ENCODE data around the gene TTC6.

TTC6 gene

GRCh38 chr14:37591941-37592481, 3.4 kb upstream of the TTC6 start:
- no peak overlapping the region for H2AFZ ChIP-seq (ENCODE audit: low read length, unreplicated experiment)
- H3K27ac ChIP-seq (ENCODE audit: low read depth, low read length) = no peak overlapping the region
- H3K4me3 ChIP-seq (ENCODE audit: low read depth, low read length) = peak overlapping the region; percentile 19; the same call in 1 of the 2 replicates
- H3K27me3 ChIP-seq (ENCODE audit: insufficient read depth, low read length) = peaks cover 89% of the 10 kb centered on the region
- no peaks in the 10 kb centered on the region for H3K36me3 ChIP-seq (ENCODE audit: insufficient read depth, low read length)
- no peaks in the 10 kb centered on the region for H3K79me2 ChIP-seq (ENCODE audit: control insufficient read depth, insufficient read depth, low read length, unreplicated experiment)
- H3K4me1 ChIP-seq (ENCODE audit: control insufficient read depth, insufficient read depth, low read length, unreplicated experiment) = peaks cover 7% of the 10 kb centered on the region

DNA sequence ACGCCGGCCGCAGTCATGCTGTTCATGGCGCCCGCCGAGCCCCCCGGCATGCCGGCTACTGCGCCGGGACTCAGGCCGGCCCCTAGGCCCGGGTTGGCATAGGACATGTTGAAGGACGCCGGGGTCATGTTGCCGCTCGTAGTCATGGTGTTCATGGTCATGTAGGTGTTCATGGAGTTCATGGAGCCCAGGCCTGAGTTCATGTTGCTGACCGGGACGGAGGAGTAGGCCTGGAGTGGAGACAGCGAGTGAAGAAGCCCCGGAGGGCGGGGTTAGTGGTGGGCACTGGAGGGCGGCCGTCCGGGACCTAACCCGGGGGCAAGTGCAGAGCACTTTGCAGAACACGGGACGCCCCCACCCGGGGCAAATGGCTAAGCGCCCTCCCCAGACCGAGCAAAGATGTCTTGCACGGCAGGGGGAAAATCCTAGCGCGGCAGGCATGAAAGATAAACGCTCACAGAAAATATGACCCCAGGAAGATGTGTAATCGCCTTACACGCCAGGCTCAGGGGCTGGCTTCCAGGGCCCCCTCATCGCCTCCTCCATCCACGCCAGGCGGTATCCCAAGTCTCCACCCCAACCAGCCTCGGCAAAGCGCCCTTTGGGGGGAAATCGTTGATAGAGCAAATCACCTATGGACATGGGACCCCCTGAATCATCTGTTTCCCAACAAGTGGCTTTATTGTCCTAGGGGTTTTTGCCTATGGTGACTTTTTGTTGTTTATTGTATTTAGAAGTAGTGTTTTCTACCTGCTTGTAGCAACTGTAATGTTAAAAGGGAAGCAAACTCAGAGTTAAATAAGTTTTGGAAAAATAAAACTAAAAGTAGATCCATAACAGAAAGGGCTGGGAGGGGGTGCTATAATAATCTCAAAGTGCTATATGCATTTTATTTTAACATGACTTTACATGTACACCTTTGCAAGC, 2.7 kb upstream of the TTC6 start:
- H3K27me3 ChIP-seq (ENCODE audit: insufficient read depth, low read length) = peaks cover 89% of the 10 kb centered on the region
- H3K4me3 ChIP-seq (ENCODE audit: low read depth, low read length) = no peak overlapping the region
- no peaks in the 10 kb centered on the region for H3K79me2 ChIP-seq (ENCODE audit: control insufficient read depth, insufficient read depth, low read length, unreplicated experiment)
- H3K4me1 ChIP-seq (ENCODE audit: control insufficient read depth, insufficient read depth, low read length, unreplicated experiment) = peaks cover 6% of the 10 kb centered on the region
- H3K36me3 ChIP-seq (ENCODE audit: insufficient read depth, low read length) = no peaks in the 10 kb centered on the region
- H3K27ac ChIP-seq (ENCODE audit: low read depth, low read length) = no peak overlapping the region
- H2AFZ ChIP-seq (ENCODE audit: low read length, unreplicated experiment) = no peak overlapping the region

DNA sequence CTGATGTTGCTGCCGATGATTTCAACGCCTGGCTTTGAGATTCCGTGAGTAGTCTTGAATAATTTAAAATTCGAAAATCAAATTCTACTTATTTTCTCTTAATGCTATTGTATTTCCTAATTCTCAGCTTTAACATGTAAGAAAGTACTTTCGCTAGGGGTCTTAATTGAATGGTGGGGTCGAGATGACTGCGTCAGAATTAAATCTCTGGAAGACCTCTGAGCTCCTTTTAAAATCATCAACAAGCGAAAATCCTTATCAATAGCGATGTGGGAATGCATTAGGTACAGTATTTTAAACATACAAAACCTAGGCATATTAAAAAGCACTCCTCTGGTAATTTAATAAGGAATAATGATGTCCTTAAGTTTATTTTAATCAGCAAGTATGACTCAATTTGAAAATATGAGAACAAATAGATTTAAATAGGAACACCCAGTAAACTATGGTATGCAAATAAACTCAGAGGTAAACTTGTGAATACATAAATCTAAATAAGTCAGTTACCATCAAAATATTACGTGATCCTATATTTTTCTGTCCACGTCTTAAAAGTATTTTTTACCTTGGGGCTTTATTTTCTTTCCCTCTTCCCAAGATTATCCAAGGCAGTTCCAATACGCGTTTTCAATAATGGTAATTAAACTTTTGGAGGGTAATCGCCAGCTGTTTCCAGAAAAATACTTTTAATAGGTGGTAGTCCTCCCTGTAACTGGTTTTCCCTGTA, 1.8 kb upstream of the TTC6 start:
- no peak overlapping the region for H3K27ac ChIP-seq (ENCODE audit: low read depth, low read length)
- H3K27me3 ChIP-seq (ENCODE audit: insufficient read depth, low read length) = peaks cover 89% of the 10 kb centered on the region
- H2AFZ ChIP-seq (ENCODE audit: low read length, unreplicated experiment) = no peak overlapping the region
- H3K36me3 ChIP-seq (ENCODE audit: insufficient read depth, low read length) = no peaks in the 10 kb centered on the region
- H3K4me3 ChIP-seq (ENCODE audit: low read depth, low read length) = peak overlapping the region; percentile 80
- H3K79me2 ChIP-seq (ENCODE audit: control insufficient read depth, insufficient read depth, low read length, unreplicated experiment) = no peaks in the 10 kb centered on the region
- no peaks in the 10 kb centered on the region for H3K4me1 ChIP-seq (ENCODE audit: control insufficient read depth, insufficient read depth, low read length, unreplicated experiment)

GRCh38 chr14:37594238-37594970, 1.0 kb upstream of the TTC6 start:
- Histone ChIP-seq H3K4me1 (ENCODE audit: control insufficient read depth, insufficient read depth, low read length, unreplicated experiment) (peaks cover under 1% of the 10 kb centered on the region), H3K4me3 (ENCODE audit: low read depth, low read length) (peak overlapping the region; percentile 80), H2AFZ (ENCODE audit: low read length, unreplicated experiment) (peak overlapping the region; percentile 39), H3K36me3 (ENCODE audit: insufficient read depth, low read length) (no peaks in the 10 kb centered on the region), H3K79me2 (ENCODE audit: control insufficient read depth, insufficient read depth, low read length, unreplicated experiment) (no peaks in the 10 kb centered on the region), H3K27me3 (ENCODE audit: insufficient read depth, low read length) (peaks cover 89% of the 10 kb centered on the region), H3K27ac (ENCODE audit: low read depth, low read length) (no peak overlapping the region)

DNA sequence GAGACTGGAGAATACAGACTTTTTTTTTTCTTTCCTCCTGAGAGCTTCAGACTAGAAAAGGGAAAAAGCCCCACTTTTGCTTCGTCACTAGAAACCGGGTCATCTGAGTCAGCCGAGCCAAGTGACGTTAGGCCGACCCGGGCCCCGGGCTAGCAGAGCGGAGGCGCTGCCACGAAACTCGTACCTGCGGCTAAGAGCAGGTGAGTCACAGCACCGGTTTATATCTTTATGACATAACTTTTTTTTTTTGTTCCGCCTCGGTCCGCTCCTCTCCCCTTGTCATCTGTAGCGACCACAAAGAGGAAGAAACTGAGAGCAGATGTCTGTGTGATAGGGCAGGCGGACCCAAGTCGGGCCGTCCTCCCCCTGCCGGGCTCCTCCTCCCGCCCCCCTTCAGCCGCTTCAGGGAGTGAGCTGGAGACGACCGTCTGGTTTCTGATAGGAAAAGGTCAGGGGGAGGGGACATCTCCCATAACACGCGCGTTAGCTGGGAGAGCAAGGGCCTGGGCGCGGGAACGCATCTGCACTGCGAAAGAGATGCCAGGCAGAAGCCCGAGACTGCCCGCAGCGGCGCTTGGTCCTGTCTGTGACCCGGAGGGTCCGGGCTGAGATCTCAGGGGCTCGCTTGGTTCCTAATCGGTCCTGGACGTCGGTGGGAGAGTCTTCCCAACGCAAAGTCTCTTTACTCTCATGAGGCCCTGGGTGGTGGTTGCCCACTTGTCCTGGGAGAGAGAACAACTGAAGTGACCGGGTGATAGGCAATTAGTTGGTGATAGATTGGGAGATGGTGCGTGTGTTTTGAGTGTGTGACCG, 586 bp downstream of the TTC6 start:
- Histone ChIP-seq H3K4me1 (ENCODE audit: control insufficient read depth, insufficient read depth, low read length, unreplicated experiment) (peaks cover 6% of the 10 kb centered on the region), H3K36me3 (ENCODE audit: insufficient read depth, low read length) (no peaks in the 10 kb centered on the region), H3K4me3 (ENCODE audit: low read depth, low read length) (peak overlapping the region; percentile 71), H3K27me3 (ENCODE audit: insufficient read depth, low read length) (peaks cover 89% of the 10 kb centered on the region), H3K27ac (ENCODE audit: low read depth, low read length) (no peak overlapping the region), H3K79me2 (ENCODE audit: control insufficient read depth, insufficient read depth, low read length, unreplicated experiment) (no peaks in the 10 kb centered on the region), H2AFZ (ENCODE audit: low read length, unreplicated experiment) (no peak overlapping the region)

- Histone ChIP-seq H3K4me3 (ENCODE audit: low read depth, low read length) (no peak overlapping the region), H2AFZ (ENCODE audit: low read length, unreplicated experiment) (no peak overlapping the region), H3K27me3 (ENCODE audit: insufficient read depth, low read length) (peaks cover 89% of the 10 kb centered on the region), H3K79me2 (ENCODE audit: control insufficient read depth, insufficient read depth, low read length, unreplicated experiment) (no peaks in the 10 kb centered on the region), H3K27ac (ENCODE audit: low read depth, low read length) (no peak overlapping the region), H3K36me3 (ENCODE audit: insufficient read depth, low read length) (no peaks in the 10 kb centered on the region), H3K4me1 (ENCODE audit: control insufficient read depth, insufficient read depth, low read length, unreplicated experiment) (peaks cover 6% of the 10 kb centered on the region)
These were observed 1.5 kb downstream of the TTC6 start for GRCh38 chr14:37596790-37597472.

DNA sequence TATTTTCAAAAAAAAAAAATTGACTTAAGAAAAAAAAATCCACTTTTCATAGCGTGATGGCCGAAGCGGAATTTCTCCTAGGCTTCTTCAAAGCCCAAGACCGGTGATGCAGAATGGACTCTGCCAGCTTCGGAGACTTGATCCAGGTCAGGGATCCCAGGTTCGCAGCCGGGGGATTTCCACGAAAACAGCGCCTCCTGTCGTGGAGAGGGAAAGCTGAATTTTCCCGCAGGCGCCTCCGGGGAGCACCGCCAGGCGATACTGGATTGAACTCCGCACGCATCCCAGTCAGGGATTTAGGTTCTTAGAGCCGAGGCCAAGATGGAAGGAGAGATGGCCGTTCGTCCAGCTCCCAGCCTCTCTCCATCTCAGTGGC, 2.1 kb downstream of the TTC6 start:
- H3K4me3 ChIP-seq (ENCODE audit: low read depth, low read length) = peak overlapping the region; percentile 36; the same call in 1 of the 2 replicates
- H3K36me3 ChIP-seq (ENCODE audit: insufficient read depth, low read length) = no peaks in the 10 kb centered on the region
- no peak overlapping the region for H3K27ac ChIP-seq (ENCODE audit: low read depth, low read length)
- H3K79me2 ChIP-seq (ENCODE audit: control insufficient read depth, insufficient read depth, low read length, unreplicated experiment) = no peaks in the 10 kb centered on the region
- peaks cover 89% of the 10 kb centered on the region for H3K27me3 ChIP-seq (ENCODE audit: insufficient read depth, low read length)
- peak overlapping the region; percentile 17 for H2AFZ ChIP-seq (ENCODE audit: low read length, unreplicated experiment)
- H3K4me1 ChIP-seq (ENCODE audit: control insufficient read depth, insufficient read depth, low read length, unreplicated experiment) = peaks cover 6% of the 10 kb centered on the region

DNA sequence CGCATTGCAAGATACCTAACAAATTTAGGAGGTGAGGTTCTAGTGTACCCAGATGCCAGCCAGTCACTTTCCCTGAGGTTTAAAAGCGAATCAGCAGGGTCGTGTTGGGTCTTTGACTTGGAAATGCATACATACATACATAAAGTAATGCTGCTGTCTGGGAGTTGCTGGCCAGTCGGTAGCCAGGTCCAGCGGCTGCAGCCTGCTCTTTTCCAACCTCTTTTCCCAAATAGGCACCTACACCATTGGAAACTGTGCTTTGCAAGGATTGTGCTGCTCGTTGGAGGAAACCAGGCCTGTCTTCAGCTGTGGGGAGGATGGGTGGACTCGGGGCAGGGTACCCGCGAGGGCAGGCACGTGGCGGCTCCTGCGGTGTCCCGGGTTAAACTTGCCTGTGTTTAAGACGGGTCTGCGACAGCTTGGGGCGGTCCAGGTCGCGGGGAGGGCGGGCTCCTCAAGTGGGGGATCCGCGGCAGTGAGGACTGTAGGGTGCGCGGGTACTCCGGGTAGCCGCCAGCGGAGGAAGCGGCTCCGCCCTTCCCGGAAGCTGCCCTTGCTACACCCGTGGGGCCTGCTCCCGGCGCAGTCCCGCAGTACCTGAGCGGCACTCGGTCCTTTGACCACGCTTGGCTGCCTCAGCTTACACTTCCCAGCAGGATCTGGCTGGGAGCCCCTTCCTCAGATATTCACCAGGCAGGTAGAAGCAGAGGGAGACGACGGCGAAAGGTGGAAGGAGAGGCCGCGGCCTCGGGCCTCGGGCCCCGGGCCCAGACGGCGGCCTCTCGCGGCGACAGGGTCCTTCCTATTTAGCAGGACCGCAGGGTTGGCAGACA, 2.7 kb downstream of the TTC6 start:
- no peak overlapping the region for H3K27ac ChIP-seq (ENCODE audit: low read depth, low read length)
- peak overlapping the region; percentile 36 for H3K4me3 ChIP-seq (ENCODE audit: low read depth, low read length)
- H3K27me3 ChIP-seq (ENCODE audit: insufficient read depth, low read length) = peaks cover 89% of the 10 kb centered on the region
- H3K36me3 ChIP-seq (ENCODE audit: insufficient read depth, low read length) = no peaks in the 10 kb centered on the region
- H2AFZ ChIP-seq (ENCODE audit: low read length, unreplicated experiment) = peak overlapping the region; percentile 17
- H3K79me2 ChIP-seq (ENCODE audit: control insufficient read depth, insufficient read depth, low read length, unreplicated experiment) = no peaks in the 10 kb centered on the region
- H3K4me1 ChIP-seq (ENCODE audit: control insufficient read depth, insufficient read depth, low read length, unreplicated experiment) = peaks cover 6% of the 10 kb centered on the region
